DMS153 treated with DMSO at 0.1 percent for 48 hours (cell line): ENCODE results near the gene ZSCAN26.
"Not testable (repeated sequence)": the region's sequence is repeated elsewhere in the genome, so short reads cannot be mapped to it uniquely, and the experiment has no call there.

Experiments used
- DNase-seq: peaks from one replicate; lab custom pipeline; 2025; ENCODE audit not compliant: unreplicated experiment; lab: John Stamatoyannopoulos, UW

The ZSCAN26 gene

DNA sequence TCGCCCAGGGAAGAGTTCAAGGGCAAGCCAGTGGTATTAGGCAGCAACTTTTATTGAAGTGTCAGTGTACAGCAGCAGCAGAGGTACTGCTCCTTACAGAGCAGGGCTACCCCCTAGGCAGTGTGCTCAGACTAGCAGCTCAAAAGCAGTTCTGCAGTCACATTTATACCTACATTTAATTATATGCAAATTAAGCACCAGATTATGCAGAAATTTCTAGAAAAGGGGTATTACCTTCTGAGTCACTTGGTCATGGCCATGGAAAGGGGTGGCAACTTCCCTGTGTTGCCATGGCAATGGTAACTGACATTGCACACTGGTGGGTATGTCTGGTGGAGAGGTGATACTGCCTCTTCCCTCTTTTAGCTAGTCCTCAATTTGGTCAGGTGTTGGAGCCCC, 12.8 kb upstream of the ZSCAN26 start:
- DNase-seq = no peak

DNA sequence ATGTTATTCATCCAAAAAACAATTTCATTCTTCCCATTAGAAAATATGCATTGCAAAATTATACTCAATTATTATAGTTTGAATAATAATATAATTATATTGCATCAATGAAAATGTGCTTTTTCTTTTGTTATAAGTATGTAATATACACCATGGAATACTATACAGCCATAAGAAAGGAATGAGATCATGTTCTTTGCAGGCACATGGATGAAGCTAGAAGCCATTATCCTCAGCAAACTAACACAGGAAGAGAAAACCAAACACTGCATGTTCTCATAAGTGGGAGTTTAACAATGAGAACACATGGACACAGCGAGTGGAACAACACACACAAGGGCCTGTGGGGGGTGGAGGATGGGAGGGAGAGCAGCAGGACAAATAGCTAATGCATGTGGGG, 9.9 kb upstream of the ZSCAN26 start:
- DNase-seq = no peak

DNA sequence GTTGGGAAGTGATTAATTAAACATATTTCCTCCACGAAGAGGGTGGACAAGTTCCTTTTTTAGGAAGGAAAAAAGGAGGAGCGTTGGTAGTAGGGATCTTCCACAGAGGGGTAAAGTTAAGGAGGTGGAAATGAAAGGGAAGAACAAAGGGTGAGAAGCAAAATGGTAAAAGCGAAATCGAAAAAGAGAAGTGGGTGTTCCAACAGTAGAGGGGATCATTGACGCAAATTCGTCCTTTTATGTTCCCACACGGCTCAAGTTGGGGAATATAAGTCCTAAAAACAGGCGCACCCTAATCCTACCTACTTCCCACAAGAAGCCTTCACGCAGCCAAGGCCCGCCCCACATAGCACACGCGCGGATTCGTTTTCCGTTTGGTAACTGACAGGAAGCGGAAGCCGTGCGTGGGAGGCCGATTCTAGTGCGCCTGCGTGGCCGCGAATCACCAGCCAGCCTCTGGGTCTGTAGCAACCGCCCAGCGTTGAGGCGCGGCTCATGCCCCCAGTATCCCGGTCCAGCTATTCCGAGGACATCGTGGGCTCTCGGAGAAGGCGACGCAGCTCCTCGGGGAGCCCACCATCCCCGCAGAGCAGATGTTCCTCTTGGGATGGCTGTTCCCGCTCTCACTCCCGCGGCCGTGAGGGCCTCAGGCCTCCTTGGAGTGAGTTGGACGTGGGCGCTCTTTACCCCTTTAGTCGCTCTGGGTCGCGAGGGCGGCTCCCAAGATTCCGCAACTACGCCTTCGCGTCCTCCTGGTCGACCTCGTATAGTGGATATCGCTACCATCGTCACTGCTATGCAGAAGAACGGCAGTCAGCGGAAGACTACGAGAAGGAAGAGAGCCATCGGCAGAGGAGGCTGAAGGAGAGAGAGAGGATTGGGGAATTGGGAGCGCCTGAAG, 7.8 kb upstream of the ZSCAN26 start, which contains the start of gene NKAPL:
Gene NKAPL (plus strand): TSS at position 421 of the 901 bp plus-strand sequence. CDS start 75 bp downstream, at position 496.
- DNase-seq = no peak

DNA sequence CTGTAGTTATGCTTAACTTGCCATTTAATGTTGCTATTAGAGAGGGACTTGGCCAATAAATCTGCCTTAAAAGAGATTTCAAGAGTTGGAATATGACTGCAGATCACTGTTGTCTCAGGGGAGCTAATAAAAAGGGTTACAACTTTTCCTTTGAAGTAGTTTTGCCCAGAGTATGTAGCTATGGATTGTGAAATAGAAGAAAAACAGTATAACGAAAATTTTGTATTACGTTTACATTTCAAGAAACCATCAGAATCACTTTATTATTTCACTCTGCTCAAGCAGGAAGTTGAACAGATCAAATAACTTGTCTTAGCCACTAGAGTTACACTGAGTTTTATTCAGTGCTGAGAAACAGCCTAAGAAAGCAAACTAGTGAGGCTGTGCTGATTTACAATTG, 3.0 kb upstream of the ZSCAN26 start:
- DNase-seq = no peak

DNA sequence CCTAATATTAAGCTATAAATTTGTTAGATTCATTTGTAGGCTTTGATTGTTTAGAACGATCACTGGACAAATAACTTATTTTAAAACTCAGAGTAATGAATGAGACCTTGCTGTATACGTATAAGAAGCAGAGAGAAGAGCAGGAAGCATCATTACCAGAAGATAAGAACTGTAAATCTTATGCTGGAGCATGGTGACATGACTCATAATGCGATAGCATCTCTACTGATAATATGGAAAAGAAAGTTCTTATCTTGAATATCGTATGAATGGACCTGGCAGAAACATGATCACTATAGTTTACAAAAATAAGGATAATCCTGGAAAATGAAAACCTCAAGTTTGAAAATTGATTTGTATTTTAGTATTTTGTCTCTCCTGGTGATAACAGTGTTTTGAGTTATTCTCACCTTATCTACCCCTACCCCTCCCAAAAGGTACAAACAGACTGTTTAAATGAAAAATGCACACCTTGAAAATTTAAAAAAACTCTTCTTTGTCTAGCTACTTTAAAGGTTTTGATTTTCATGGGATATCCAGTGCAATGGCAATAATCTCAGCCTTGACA, 2.0 kb upstream of the ZSCAN26 start:
- no peak for DNase-seq

DNA sequence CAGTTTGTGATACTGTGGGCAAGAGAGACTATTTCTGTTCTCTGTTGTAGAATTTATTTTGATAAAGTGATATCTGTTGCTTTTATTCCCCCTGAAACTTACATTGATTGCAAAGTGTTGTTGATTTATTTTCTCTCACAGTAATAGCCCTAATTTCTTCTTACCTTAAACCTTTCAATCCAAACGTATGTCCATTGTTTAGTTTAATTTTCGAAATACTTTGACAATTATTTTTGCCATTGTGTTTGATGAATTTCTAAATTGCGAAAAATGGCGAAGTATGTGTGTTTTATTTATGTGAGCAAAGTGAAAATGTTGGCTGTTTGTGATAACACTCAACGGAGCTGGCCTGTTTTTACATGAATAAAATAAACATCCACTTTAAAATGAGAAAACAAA, 381 bp upstream of the ZSCAN26 start:
- DNase-seq = no peak

DNA sequence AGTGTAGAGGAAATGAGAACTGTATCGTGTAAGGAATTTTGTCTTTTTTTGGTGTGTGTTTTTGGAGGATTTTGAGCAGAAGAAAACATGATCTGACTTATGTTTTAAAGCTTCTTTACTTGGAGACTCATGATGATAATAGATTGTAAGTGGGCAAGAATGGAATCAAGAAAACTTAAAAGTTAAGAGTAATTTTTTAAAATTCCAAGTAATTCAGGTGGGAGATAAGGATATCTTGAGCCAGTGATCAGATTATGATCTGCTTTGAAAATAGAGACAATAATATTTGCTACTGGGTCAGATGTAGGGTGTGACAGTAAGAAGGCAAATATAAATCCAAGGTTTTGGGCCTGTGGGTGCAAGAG, 734 bp downstream of the ZSCAN26 start:
- DNase-seq = no peak

DNA sequence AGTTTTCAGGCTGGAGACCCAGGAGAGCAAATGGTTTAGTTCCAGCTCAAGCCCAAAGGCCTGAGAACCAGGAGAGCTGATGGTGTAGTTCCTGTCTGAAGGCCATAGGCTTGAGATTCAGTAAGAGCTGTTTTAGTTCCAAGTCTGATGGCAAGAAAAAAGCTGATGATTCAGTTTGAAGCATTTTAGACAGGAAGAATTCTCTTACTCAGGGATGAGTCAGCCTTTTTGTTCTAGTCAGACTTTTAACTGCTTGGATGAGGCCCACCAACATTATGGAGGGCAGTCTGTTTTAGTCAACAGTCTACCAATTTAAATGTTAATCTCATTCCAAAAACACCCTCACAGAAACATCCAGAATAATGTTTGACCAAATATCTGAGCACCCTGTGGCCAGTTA, 2.5 kb downstream of the ZSCAN26 start:
- no peak for DNase-seq

DNA sequence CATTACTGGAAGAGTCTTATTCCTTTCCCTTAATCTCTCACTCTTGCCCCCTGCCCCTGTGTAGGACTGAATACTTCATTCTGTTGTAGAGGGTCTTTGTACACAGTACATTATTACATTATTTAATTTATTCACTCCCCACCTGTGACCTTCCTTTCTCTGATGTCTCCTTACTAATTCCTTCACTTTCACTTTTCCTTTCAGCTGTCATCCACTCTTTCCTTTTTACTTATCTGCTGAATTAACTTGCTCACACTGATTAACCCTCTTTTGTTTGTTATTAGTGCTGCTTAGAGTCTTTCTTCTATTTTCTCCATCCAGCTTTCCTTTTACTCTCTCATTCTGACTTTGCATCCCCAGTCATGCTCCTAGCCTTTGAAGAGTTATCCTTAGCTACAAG, 7.9 kb downstream of the ZSCAN26 start:
- DNase-seq = no peak

DNA sequence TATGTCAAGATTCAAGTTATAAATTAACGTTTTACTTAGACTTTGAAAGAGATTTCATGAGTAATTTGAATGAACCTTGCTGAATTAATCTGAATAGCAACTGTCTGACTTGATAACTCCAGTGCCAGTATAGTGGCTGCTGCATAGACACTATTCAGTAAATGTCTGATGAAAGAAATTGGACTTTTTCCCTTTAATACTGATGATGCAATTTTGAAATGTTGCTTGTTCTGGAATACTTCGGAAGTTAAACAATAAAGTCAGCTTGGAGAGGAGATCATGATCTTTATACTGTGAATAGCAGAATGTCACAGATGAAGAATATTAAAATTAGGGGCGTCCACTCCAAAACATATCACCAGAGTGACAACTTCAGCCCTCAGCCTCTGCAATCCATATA, 10.8 kb downstream of the ZSCAN26 start:
- no peak for DNase-seq

DNA sequence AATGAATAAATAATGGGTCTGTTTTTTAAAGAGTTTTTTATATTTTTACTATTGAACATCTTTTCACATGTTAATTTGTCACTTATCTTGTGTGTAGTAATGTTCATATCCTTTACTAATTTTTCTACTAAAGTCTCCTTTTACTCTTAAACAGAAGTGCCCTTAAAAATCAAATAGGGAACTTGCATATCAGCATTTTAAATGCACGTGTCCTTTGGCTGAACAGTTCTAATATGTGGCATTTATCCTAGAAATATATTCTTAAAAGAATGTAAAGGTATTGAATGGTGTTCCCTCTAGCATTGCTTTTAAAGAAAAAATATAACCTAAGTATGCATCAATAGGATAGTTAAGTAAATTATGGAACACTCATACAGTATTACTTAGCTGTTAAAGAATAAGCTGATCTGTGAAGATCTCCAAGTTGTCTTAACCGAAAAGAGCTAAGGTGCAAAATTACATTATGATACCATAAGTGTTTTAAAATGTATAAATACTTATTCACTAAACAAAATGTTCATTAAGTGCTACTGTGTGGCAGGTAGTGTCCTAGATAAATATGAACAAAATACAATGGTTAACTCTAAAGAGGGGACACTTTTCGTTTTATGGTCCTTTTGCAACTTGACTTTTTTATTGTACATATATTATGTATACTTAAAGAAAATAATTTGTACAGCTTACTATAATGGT, 13.8 kb downstream of the ZSCAN26 start:
- DNase-seq = no peak

DNA sequence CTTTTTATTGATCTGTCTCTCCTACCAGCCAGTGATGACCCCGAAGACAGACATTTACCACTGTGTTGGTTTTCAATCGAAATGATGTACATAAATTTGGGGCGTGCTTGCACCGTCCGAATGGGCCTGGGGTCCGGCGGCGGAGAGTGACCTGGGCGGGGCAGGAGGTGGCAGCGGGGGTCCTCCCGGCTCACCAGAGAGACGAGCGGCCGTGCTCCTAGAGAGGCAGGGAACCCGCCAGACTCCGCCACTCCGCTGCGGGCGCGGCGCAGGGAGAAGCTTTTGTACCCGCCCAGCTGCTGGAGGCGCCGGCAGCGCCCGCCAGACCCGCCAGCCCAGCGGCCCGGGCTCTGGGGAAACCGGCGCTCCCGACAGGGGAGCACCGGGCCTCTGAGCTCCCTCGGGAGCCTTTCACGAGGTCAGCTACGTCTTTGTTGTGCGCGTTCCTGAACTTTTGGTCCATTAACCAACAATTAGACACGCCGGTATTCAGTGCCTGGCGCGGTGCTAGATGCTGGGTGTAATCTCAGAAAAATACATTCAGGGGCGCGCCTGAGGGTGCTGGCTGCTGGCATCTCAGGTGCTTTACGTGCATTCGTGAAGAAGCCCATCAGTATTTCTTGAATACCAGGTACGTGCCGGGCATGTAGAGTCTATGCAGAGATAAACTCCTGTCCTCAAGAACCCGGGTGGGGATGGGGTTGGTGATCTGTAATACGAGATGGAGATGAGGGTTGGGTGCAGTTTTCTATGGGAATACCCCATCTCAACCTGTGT, 14.5 kb downstream of the ZSCAN26 start, which contains the start of gene PGBD1:
Gene PGBD1 (plus strand): TSS at position 285 of the 777 bp plus-strand sequence. CDS start 2,242 bp downstream, outside the sequence.
- peak; percentile 63 for DNase-seq

DNA sequence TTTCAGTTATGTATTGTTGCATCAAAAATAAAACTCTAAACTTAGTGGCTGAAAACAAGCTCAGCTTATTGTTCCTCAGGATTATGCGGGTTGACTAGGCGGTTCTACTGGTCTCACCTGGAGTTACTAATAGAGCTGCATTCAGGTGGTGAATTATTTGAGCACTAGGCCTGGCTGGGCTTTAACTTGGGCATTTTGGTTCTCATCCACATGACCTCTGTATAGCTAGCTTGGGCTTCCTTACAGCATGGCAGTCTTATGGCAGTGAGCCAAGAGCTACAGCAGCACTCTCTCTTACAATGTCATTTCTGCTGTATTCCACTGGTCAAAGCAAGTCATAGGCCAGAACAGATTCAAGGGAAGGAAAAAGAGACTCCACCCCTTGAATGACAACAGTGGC, 16.0 kb downstream of the ZSCAN26 start:
- DNase-seq = no peak

DNA sequence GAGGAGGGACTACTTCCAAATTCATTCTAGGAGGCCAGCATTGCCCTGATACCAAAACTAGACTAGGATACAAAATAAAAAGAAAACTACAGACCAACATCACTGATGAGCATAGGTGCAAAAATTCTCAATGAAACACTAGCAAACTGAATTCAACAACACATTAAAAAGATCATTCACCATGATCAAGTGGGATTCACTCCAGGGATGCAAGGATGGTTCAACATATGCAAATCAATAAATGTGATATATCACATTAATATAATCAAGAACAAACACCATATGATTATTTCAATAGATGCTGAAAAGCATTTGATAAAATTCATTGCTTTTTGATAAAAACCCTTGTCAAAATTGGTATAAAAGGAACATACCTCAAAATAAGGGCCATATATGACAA, 24.6 kb downstream of the ZSCAN26 start:
- no peak for DNase-seq

DNA sequence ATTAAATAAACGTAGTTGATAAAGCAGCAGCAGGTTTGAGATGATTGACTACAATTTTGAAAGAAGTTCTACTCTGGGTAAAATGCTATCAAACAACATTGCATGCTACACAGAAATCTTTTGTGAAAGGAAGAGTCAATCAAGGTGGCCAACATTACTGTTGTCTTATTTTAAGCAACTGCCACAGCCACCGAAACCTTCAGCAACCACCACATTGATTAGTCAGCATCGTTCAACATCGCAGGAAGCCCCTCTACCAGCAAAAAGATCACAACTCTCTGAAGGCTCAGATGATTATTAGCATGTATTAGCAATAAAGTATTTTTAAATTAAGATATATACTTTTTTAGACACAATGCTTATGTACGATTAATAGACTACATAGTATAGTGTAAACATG, 28.4 kb downstream of the ZSCAN26 start:
- no peak for DNase-seq

DNA sequence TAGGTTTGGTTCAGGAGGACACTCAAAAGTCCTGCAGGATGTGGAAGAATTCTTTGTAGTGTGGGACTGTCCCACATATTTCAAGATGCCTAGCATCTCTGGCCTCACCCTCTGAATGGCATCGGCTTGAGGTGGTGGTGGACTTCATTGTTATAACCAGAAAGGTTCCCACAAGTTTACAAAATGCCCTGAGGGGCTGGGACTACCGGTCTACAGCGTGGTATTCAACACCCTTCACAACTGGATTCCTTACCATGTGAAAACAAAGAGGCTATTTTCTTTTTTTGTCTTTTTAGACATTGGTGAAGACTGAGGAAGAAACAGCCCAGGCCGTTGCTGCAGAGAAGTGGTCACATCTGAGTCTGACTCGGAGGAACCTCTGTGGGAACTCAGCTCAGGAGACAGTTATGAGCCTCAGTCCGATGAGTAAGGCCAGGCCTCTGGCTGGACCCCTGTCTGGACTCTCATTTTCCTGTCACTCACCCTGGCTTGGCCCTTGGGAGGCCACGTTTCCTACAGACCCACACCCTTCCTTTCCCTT, 29.6 kb downstream of the ZSCAN26 start:
- no peak for DNase-seq

DNA sequence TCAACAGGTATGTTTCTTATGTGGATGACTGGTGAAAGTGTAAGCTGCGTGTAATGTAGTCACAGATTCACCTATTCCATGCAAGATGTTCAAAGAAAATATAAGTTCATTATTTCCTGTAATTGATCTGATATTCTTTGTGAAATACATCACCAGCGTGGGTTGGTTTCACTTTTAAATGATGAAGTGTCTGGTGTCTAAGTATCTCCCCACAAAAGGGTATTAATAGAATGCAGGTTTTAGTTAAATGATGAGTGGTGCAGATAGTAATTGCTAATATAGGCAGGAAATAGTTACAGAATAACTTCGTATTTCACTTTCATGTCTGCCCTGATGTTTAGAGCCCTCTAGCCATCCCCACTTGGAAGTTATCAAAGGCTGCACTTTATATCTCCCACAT, 36.6 kb downstream of the ZSCAN26 start:
- no peak for DNase-seq

DNA sequence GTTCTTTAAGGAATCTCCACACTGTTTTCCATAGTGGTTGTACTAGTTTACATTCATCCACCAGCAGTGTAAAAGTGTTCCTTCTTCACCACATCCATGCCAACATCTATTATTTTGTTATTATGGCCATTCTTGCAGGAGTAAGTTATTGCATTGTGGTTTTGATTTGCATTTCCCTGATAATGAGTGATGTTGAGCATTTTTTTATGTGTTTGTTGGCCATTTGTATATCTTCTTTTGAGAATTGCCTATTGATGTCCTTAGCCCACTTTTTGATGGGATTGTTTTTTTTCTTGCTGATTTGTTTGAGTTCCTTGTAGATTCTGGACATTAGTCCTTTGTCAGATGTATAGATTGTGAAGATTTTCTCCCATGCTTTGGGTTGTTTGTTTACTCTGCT, 39.4 kb downstream of the ZSCAN26 start:
- DNase-seq = not testable (repeated sequence)

DNA sequence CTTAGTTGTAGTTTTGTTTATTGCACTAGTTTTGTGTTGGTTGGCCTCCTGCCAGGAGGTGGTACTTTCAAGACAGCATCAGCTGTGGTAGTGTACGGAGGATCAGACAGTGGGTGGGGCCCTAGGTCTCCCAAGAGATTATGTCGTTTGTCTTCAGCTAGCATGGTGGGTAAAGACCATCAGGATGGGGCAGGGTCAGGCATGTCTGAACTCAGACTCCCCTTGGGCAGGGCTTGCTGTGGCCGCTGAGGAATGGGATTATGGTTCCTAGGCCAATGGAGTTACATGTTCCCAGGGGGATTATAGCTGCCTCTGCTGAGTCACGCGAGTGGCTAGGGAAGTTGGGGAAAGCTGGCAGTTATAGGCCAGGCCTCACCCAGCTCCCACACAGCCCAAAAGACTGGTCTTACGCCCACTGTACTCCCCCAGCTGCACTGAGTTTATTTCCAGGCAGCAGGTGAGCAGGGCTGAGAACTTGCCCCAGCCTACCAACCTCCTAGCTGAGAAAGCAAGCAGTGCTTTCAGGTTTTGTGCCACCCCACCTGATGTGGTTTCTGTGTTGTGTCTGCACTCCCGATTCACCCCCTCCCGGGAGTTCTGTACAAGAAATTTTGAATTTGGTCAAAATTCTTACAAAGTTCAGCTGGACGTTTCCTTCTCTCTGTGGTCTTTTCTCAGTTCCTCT, 44.3 kb downstream of the ZSCAN26 start:
- DNase-seq = no peak

DNA sequence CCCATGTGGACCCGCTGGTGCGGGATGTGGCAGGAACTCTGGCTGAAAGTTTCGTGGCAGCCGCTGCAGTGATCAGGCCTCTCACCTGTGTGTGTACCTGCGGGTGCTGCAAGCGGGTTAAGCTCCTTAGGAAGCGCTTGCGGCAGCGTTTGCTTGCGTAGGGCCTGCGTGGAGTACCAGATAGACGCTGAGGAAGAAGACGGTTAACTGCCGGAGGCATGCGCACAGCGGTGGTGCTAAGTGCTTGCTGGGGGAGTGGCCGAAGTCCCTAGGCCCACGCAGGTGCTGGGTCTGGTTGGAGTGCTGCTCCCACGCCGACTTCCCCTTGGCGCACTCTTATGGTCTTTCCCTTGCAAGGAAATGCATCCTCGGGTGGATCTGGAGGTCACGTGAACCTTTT, 46.0 kb downstream of the ZSCAN26 start:
- DNase-seq = no peak
